Measurements from ENCODE around the gene L2HGDH. TPM values are rescaled to one million over a fixed set of nuclear protein-coding genes. Genes with fewer than 3 reads are reported as not detected.

The L2HGDH gene
- total RNA-seq, 4 donors from 2014 or later, result 2.3 to 6.2 (median 4.5) TPM

- peak; percentile 93 for ATAC-seq (ENCODE audit: low FRiP score)
- peak; percentile 55 for DNase-seq (ENCODE audit: low spot score)
These were observed 80.4 kb downstream of the L2HGDH start, which contains the start of gene SOS2 for GRCh38 chr14:50231475-50232275. SOS2 (minus strand) TSS chr14:50231578; CDS start chr14:50231283, 295 bp downstream.

DNA sequence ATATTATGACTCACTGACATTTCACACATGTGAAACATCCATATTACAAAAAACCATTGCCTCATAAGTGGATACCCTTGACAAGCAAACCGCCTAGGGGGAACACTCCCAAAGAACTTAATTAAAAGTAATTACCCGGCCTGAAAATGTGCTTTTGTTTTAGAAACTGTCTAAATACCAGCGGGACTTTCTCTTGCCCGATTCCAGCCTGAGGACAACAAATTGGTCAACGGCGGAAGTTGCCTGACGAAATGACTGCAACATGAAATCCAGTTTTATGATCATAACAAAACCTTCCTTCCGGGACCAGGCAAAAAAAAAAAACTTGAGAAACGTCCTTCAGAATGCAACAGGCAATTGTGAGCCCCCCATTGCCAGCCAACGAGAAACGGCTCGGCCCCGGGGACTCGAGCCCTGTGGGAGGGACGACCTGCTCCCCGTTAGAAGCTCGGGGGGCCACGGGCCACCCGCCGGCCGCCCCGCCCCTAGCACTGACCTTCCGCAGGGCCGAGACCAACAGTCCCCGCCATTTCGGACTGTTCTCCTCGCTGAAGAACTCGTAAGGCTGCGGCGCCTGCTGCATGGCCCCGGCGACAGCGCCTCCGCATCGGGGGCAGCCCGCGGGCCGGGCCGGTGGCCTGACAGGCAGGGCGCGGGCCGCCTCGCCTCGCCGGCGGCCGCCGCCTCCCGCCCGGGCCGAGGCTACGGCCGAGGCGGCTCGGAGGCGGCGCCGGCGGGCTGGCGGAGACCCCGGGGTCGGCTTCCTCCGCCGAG lies 81.1 kb downstream of the L2HGDH start:
- no peak for TF ChIP-seq CTCF (IDR thresholded peaks at IDR 0.05)
- ATAC-seq (ENCODE audit: low FRiP score), result peak; percentile 49
- no peak for DNase-seq (ENCODE audit: low spot score)

More at GRCh38 chr14:50231475-50232275, 80.4 kb downstream of the L2HGDH start, which contains the start of gene SOS2:
- no peak for TF ChIP-seq CTCF (IDR thresholded peaks at IDR 0.05)

- no peak for ATAC-seq (ENCODE audit: low FRiP score)
- TF ChIP-seq CTCF (IDR thresholded peaks at IDR 0.05), result no peak
- DNase-seq (ENCODE audit: low spot score), result no peak
These were observed 81.7 kb downstream of the L2HGDH start for GRCh38 chr14:50230401-50230700.

DNA sequence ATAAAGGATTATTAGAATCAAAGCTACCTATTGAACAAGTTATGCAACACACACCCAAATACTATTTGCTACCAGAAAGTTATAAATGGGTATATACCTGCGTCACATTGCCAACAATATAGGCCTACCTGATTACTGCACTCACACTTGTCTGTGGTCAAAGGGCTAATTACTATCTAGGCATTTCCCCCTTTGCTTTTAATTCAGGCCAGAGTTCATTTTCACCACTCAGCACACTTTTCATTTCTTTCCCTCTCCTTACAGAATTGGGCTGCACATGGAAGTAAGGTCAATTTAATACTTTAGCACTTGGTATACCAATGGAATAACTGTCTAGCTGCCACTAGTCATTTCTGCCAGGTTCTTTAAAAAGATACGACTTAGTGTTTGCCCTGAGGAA lies 82.3 kb downstream of the L2HGDH start:
- TF ChIP-seq CTCF (IDR thresholded peaks at IDR 0.05), result no peak
- DNase-seq (ENCODE audit: low spot score), result no peak
- ATAC-seq (ENCODE audit: low FRiP score), result no peak

DNA sequence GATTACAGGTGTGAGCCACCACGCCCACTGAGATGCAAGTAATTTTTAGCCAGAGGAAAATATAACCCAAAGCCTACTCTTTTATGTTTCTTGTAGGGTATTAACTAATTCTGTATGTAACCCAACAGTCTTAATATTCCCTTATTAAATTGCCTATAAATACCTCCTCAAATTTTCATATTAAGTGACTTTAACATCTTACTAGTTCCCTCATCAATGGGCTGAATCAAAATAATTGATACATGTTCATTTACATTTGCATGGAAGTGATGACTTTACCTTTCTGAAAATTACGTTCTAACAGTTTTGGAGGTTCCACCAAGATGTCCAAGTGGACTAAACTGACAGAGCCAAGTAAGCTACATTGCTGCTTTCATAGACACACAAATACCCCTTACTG lies 83.7 kb downstream of the L2HGDH start:
- DNase-seq (ENCODE audit: low spot score), result no peak
- TF ChIP-seq CTCF (IDR thresholded peaks at IDR 0.05), result no peak

GRCh38 chr14:50225974-50226297 lies 86.1 kb downstream of the L2HGDH start:
- TF ChIP-seq CTCF (IDR thresholded peaks at IDR 0.05), result no peak
- no peak for ATAC-seq (ENCODE audit: low FRiP score)
- no peak for DNase-seq (ENCODE audit: low spot score)

More for the DNA sequence above, 83.7 kb downstream of the L2HGDH start:
- no peak for ATAC-seq (ENCODE audit: low FRiP score)
